Astrocyte of the cerebellum (primary cell): ENCODE data around the gene TMEM229B.

Experiments used
- DNase-seq: peaks from one replicate; pipeline ENCODE4 v3.0.0-alpha.2; 2011; ENCODE audit warnings: low read depth
- H3K4me3 ChIP-seq: 2 replicates; pipeline ENCODE4 v1.5.1; 2011; ENCODE audit warnings: mild to moderate bottlenecking, low read depth, low read length, moderate library complexity
- CTCF ChIP-seq: IDR thresholded peaks from 2 replicates; pipeline ENCODE4 v1.5.1; 2012; ENCODE audit warnings: low read length, low read depth, moderate library complexity, mild to moderate bottlenecking; ENCODE audit errors: missing control alignments
- in situ Hi-C: cut with HindIII; loops from 2 replicates; pipeline ENCODE4 v1.10.0; 2017; ENCODE audit warnings: low sequenced_read_pairs

The TMEM229B gene

GRCh38 chr14:67500981-67501380, 12.5 kb upstream of the TMEM229B start:
- in situ Hi-C loops, result no loop called here
- no peak overlapping the region for H3K4me3 ChIP-seq
- no peak for DNase-seq
- no peak for TF ChIP-seq CTCF

GRCh38 chr14:67497716-67498115, 9.2 kb upstream of the TMEM229B start:
- in situ Hi-C loops, result no loop called here
- H3K4me3 ChIP-seq, result no peak overlapping the region
- no peak for DNase-seq
- TF ChIP-seq CTCF, result no peak

GRCh38 chr14:67497216-67497615, 8.7 kb upstream of the TMEM229B start:
- in situ Hi-C loops, result no loop called here
- H3K4me3 ChIP-seq, result no peak overlapping the region
- no peak for DNase-seq
- TF ChIP-seq CTCF, result no peak

- no peak overlapping the region for H3K4me3 ChIP-seq
- DNase-seq, result no peak
- in situ Hi-C loops, result no loop called here
- no peak for TF ChIP-seq CTCF
Measured at GRCh38 chr14:67495827-67496226, 7.3 kb upstream of the TMEM229B start.

- in situ Hi-C loops, result no loop called here
- H3K4me3 ChIP-seq, result no peak overlapping the region
- DNase-seq, result no peak
- no peak for TF ChIP-seq CTCF
Measured at GRCh38 chr14:67493092-67493717, 4.7 kb upstream of the TMEM229B start.

GRCh38 chr14:67492538-67492937, 4.0 kb upstream of the TMEM229B start:
- DNase-seq, result no peak
- no peak overlapping the region for H3K4me3 ChIP-seq
- no peak for TF ChIP-seq CTCF
- in situ Hi-C loops, result no loop called here
